SKM-1 (cell line): ENCODE data around the gene NT5E.

Source experiments
- DNase-seq: peaks from one replicate; lab custom pipeline; 2025; ENCODE audit not compliant: unreplicated experiment; lab: John Stamatoyannopoulos, UW

Gene NT5E

GRCh38 chr6:85421181-85421580 is 28.7 kb upstream of the NT5E start:
- no peak for DNase-seq

GRCh38 chr6:85421972-85422371 is 27.9 kb upstream of the NT5E start:
- no peak for DNase-seq

GRCh38 chr6:85422996-85423395 is 26.9 kb upstream of the NT5E start:
- no peak for DNase-seq

- DNase-seq = no peak
These were observed 24.9 kb upstream of the NT5E start for GRCh38 chr6:85424981-85425380.

GRCh38 chr6:85425997-85426396 is 23.9 kb upstream of the NT5E start:
- DNase-seq = no peak

DNA sequence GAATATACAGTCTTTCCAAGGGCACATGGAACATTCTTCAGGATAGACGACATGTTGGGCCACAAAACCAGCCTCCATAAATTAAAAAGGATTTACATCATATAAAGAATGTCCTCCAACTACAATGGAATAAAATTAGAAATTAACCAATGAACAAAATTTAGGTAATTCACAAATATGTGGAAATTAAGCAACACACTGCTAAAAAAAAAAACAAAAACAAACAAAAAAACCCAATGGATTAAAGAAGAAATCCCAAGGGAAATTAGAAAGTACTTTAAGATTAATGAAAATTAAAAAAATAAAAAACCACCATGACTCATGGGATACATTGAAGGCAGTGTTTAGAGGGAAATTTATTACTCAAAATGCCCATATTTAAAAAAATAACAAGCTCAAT is 21.4 kb upstream of the NT5E start:
- DNase-seq = no peak

GRCh38 chr6:85429346-85429745 is 20.5 kb upstream of the NT5E start:
- no peak for DNase-seq

DNA sequence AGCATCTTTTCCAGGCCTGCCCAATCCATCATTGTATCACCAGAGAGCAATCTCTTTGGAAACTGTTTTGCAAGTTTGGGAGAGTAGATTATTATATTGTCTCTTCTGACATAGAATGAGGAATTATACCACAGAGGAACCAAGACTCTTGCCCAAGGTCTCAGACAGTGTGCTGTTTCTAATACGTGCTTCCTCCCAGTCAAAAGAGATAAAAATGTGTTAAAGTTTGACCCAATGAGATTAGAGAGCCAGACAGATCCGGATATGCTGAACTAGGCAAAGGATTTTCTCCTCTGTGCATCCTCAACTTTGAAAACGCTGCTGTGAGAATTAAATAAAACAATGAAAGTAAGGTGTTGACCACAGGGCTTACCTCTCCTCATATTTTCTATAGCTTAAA is 18.6 kb upstream of the NT5E start:
- DNase-seq = no peak

GRCh38 chr6:85432554-85432953 is 17.3 kb upstream of the NT5E start:
- no peak for DNase-seq

DNA sequence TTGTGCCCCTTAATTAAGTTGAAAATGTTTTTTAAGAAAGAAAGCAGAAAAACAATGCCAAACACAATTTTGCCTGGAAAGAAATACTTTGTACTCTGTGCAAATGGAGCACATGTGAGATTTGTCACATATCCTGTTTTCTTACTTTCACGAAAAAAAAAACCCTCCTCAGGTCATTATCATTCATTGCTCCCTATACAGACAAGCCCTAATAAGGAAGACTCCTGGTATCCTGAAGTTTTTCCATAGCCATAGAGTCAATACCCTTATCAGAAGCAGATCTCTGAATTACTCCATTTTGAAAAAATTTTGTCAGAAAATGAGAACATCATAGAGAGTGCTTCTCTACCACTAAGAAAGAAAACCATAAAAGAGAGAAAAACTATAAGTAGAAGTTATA is 14.0 kb upstream of the NT5E start:
- no peak for DNase-seq

DNA sequence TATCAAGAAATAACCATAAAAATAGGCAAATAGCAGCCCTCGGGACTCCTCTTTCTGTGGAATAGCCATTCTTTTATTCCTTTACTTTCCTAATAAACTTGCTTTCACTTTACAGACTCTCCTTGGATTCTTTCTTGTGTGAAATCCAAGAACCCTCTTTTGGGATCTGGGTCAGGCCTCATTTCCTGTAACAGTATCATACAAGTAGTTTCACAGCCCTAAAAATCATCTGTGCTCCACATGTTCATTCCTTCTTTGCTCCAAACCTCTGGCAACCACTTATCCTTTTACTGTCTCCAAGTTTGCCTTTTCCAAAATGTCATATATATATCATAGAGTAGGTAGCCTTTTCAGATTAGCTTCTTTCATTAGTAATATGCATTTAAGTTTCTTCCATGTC is 13.5 kb upstream of the NT5E start:
- no peak for DNase-seq

- no peak for DNase-seq
These were observed 12.9 kb upstream of the NT5E start for GRCh38 chr6:85436939-85437495.

- DNase-seq = no peak
These were observed 6.3 kb upstream of the NT5E start for GRCh38 chr6:85443349-85444117.

GRCh38 chr6:85449388-85449817 is 480 bp upstream of the NT5E start:
- no peak for DNase-seq

GRCh38 chr6:85451565-85452306 is 1.9 kb downstream of the NT5E start:
- DNase-seq = no peak

- no peak for DNase-seq
These were observed 2.6 kb downstream of the NT5E start for GRCh38 chr6:85452441-85452881.

- no peak for DNase-seq
These were observed 3.2 kb downstream of the NT5E start for GRCh38 chr6:85453052-85453451.

DNA sequence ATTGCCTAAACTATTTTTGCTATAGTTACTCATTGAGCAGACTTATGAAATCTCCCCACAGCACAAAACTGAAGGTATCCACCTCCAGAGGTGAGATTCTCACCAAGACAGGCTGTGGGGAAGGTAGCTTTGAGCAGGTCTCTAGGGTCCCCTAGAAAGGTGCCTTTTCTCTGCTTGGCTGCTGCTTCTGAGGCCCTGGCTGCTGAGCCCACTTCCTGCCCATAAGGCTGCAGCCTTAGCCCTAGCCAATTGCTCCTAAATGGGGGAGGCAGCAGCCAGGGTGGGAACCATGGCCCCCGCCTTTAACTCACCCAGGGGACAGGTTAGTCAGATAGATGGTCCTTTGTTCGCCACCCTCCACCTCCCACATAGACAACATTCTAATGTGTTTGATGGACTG is 3.6 kb downstream of the NT5E start:
- no peak for DNase-seq

GRCh38 chr6:85455471-85456026 is 5.7 kb downstream of the NT5E start:
- DNase-seq = no peak

DNA sequence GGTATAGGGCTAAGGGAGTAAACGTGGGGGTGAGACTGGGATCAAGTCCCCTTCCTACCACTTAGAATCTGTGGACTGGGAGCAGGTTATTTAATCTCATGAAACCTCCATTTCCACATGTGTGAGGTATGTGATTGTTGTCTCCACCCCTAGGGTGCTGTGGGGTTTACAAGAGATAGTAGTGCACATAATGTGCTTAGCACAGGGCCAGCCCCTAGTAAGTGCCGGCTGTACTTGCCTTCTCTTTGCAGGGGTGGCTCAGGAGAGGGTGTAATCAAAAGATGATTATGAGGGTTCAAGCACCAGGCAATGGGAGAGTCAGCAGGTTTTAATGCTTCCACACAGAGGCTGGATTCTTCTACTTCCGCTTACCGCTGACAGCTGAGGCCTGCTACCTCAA is 6.9 kb downstream of the NT5E start:
- DNase-seq = no peak

DNA sequence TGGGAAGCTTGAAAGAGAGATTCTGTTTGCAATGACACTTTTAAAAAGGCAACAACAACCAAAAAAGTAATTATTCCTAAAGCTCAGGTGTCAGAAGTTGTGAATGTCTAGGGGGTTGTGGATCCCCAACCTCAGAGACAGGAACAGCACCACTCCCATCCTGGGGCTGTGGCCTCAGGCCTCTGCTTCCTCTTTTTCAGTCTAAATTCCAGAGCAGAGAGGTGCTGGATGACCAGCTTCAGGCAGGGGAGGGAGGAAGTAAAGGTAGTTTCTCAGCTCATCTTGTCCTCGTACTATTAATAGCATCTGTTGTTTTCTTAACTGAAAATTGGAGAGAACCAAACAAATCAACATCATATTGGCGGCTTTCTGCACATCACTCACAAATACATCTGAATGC is 8.3 kb downstream of the NT5E start:
- DNase-seq = peak; percentile 78

- no peak for DNase-seq
These were observed 8.9 kb downstream of the NT5E start for GRCh38 chr6:85458782-85459181.
